22Rv1 (cell line): ENCODE data around the gene CPNE2.

Source experiments
- H3K27ac ChIP-seq: fragments of 450-650 bp; 2 replicates; pipeline ENCODE4 v1.5.1; 2017
- ZFX ChIP-seq: fragments of 450-650 bp; IDR thresholded peaks from 2 replicates; pipeline ENCODE4 v1.6.1; 2017; ENCODE audit warnings: antibody characterized with exemption, borderline replicate concordance
- TF ChIP-seq, protein P1 (sequence below): fragments of 450-650 bp; IDR thresholded peaks from 2 replicates; pipeline ENCODE4 v1.5.1; 2017; ENCODE audit warnings: mild to moderate bottlenecking

Gene CPNE2

DNA sequence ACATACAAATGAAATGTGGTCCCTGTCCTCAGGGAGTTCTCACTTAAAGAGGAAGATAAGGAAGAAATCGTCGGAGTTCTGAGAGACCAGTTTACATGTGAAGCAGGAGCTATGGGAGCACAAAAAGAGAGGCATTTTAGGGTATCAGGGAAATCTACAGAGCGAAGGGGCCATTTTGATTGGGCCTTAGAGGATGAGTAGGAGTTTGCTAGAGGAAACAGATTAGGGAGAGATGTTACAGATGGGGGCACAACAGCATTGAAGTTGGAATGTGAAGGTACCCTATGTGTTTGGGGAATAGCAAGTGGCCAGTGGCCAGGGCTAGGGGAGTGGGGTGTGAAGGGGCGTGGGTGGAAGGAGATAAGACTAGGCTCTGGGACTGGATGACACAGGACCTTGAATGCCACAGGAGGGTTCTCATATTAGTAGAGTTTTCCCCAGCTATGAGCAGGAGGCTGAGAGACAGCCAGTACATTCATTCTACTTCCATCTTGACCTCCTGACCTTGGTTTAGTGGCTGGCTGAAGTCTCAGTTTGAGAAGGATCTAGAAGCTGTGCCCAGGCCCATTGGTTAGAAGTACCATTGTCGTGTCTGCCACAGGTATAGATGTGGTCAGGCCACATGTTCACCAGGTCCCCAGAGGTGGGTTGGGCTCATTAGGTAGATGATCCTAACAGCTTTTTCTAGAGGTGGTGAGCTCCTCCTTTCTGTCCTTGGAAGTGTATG, 34.8 kb downstream of the CPNE2 start:
- no peak overlapping the region for H3K27ac ChIP-seq
- TF ChIP-seq ZFX, result no peak
- TF ChIP-seq, protein P1, sequence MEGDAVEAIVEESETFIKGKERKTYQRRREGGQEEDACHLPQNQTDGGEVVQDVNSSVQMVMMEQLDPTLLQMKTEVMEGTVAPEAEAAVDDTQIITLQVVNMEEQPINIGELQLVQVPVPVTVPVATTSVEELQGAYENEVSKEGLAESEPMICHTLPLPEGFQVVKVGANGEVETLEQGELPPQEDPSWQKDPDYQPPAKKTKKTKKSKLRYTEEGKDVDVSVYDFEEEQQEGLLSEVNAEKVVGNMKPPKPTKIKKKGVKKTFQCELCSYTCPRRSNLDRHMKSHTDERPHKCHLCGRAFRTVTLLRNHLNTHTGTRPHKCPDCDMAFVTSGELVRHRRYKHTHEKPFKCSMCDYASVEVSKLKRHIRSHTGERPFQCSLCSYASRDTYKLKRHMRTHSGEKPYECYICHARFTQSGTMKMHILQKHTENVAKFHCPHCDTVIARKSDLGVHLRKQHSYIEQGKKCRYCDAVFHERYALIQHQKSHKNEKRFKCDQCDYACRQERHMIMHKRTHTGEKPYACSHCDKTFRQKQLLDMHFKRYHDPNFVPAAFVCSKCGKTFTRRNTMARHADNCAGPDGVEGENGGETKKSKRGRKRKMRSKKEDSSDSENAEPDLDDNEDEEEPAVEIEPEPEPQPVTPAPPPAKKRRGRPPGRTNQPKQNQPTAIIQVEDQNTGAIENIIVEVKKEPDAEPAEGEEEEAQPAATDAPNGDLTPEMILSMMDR, result no peak

DNA sequence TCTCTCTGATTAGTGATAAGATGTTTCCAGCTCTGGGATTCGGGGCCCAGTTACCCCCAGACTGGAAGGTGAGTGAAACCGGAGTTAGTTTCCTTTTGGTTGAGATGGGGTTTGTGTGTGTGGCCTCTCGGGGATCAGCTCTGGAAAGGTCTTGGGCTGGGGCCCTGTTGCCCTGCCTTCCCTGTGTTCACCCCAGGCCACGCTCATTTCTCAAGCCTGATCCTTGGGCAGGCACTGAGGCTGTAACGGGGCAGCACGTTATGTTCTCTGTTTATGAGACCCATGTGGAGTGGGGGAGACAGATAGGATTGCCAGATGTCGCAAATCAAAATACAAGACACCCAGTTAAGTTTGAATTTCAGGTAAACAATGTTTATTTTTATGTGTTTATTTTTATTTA, 35.5 kb downstream of the CPNE2 start:
- no peak overlapping the region for H3K27ac ChIP-seq

DNA sequence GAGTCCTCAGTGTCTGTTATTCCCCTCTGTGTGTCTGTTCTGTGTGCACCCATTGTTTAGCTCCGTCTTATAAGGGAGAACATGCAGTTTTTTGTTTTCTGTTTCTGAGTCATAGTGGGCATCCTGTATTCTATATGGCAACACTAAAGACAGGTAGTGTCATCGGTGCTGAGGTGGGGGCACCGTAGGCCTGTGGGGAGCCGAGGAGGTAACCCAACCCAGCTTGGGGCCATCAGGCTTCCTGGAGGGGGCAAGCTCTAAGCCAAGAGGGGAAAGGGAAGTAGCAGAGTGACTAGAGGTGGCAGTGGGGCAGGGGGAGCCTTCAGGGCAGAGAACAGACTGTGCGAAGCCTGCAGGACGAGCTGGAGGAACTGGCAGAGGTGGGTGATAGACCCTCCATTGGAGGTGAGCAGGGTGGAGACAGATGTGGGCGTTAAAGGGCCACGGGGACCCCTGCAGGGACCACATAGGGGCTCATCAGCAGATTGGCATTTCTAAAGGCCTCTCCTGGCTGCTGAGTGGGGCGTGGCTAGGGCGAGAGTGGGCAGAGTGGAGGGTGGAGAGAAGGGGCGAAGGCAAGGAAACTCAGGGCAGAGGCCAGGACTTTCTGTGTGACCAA, 36.5 kb downstream of the CPNE2 start:
- H3K27ac ChIP-seq, result no peak overlapping the region
- TF ChIP-seq ZFX, result no peak

More for the DNA sequence above, 35.5 kb downstream of the CPNE2 start:
- TF ChIP-seq, protein P1, result no peak
- no peak for TF ChIP-seq ZFX

DNA sequence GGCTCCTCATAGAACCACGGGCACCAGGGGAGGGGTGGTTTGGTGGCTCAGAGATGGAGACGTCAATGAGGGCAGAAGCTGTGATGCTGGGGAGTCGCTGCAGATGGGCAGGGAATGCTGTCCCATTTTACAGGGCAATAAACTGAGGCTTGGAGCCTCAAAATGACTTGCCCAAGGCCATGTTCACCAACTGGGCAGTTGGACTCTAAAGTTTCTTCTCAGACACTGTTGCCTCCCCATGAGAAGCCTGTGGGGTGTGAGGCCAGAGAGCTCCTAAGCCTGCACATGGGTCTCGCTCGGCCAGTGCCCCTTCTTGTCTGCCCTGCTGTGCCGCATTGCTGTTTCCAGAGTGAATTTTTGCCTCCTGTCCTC, 38.6 kb downstream of the CPNE2 start:
- H3K27ac ChIP-seq, result no peak overlapping the region
- no peak for TF ChIP-seq ZFX
- TF ChIP-seq, protein P1, result no peak

DNA sequence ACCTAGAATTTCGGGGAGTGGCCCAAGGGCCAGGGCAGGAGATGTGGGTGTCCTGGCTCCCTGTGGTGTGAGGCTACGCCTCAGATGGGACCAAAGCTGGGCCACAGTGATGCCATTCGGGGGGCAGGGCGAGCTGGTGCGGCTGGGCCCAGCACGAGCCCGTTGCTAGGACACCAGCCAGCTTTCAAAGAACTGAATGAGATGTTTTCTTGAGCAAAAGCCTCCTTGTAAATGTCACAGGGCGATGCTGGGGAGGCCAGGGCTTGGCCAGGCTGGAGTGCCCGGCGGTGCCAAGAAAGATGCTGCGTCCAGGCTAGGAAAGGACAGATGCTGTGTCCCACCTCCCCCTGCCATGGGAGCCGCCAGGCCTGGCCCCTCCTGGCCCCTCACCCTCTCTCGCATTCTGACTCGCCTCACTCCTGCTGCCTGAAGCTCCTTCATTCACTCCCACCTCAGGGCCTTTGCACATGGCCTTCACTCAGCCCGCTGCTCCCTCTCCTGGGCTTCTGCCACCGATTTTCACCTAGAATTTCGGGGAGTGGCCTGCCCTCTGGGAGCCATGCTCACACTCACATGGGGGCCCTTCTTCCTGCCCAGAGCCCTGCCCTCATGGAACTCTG, 39.1 kb downstream of the CPNE2 start:
- H3K27ac ChIP-seq, result no peak overlapping the region
- no peak for TF ChIP-seq ZFX
- TF ChIP-seq, protein P1, result no peak

DNA sequence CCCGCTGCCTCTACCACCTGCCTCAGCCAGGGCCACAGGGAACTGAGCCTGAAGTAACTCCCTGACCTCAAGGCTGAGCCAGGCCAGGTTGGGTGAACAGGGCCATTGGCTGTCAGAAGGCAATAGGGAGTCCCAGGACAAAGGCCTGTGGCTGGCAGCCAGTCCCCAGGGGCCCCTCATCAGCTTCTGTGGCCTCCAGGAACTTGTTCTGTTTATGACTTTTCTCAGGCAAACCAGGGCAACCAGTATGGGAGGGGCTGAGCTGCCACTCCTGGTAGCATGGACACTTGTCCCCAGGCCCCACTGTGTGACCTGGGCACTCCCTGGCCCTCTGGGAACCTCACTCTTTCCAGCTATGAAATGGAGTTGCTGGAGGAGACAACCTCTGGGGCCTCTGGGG, 40.1 kb downstream of the CPNE2 start:
- no peak overlapping the region for H3K27ac ChIP-seq
- TF ChIP-seq, protein P1, result no peak
- TF ChIP-seq ZFX, result no peak

DNA sequence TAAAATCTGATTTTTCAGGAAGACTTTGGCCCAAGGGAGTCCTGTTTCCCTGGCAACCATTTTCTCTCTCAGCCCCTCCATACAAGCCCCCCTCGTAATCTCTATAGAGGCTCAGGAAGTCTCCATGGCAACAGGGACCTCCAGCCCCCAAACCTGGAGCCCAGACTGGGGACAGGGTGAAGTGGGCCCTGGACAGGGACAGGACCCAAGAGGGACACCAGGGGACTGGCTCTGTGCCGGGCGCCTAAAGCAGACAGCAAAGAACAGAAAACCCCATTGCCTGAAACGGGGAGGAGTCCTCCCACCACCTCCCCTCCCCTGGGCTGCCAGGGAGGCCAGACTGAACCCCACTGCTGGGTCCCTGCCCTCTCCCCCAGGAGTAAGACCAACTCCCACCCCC, 40.6 kb downstream of the CPNE2 start:
- TF ChIP-seq ZFX, result no peak
- no peak overlapping the region for H3K27ac ChIP-seq

DNA sequence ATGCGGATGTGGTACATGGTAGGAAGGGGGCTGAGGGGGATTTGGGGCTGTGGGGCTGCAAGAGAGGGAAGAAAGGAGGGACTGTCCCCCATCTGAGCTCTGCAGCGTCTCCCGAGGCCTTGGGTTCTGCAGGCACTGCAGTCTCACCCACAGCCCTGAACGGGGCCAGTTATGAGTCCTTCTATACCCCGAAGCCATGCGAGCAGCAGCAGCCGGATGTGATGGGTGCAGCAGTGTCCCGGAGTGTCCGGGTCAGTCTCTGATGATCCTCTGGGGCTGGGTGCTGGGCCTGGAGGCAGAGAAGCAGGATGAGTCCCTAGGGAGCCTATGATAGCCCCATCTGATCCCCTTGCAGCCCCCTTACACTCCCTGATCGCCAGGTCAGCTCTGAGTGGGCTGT, 41.5 kb downstream of the CPNE2 start:
- TF ChIP-seq, protein P1, result no peak
- TF ChIP-seq ZFX, result no peak

More for the DNA sequence above, 41.5 kb downstream of the CPNE2 start:
- no peak overlapping the region for H3K27ac ChIP-seq
